Vein endothelial cell (primary cell): Measurements from ENCODE around the gene FIBCD1. TPM values are rescaled to one million over a fixed set of nuclear protein-coding genes. Genes with fewer than 3 reads are reported as not detected.

Experiments
- total RNA-seq: library from RNA; depleted of rRNA; stranded (reverse); fragments of >200 nt; gene quantifications from 2 replicates; pipeline ENCODE4 v1.2.3, GENCODE V29; 2012

FIBCD1 gene, protein sequence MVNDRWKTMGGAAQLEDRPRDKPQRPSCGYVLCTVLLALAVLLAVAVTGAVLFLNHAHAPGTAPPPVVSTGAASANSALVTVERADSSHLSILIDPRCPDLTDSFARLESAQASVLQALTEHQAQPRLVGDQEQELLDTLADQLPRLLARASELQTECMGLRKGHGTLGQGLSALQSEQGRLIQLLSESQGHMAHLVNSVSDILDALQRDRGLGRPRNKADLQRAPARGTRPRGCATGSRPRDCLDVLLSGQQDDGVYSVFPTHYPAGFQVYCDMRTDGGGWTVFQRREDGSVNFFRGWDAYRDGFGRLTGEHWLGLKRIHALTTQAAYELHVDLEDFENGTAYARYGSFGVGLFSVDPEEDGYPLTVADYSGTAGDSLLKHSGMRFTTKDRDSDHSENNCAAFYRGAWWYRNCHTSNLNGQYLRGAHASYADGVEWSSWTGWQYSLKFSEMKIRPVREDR
- total RNA-seq: 0.29 TPM in 1 of 2 replicates, not detected in the other

DNA sequence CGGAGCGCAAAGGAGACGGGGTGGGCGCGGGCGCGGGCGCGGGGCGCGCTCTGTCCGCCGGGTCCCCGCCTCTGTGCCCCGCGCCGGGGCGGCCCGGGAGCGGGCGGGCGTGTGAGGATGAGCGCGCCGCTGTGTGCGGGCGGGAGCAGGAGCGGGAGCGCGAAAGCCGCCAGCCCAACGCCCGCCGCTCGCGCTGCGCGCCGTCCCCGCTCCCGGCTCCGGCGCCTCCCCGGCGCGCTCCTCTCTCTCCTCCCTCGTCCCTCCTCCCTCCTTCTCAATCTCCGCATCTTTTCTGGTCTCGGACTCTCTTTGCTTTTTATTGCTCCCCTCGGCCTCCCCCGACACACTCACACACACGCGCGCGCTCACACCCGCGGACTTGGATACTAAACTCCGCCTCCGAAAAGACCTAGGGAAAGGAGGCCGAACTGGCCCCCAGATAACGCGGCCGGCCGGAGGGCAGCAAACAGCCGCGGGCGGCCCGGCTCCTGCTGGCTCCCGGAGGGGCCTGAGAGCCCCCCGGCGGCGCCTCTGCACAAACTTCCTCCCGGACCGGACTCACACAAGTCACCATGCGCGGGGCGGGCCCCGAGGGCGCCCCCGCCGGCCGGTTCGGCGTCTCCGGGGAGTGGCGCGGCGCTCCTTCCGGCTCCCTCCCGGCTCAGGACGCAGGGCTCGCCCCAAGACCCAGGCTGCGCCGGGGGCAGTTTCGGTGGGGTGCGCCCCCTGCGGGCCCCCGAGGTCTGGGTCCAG is at the start of gene FIBCD1:
TSS of gene FIBCD1 (minus strand) at position 596 of the 753 bp plus-strand sequence. CDS start 640 bp downstream, outside the sequence.

DNA sequence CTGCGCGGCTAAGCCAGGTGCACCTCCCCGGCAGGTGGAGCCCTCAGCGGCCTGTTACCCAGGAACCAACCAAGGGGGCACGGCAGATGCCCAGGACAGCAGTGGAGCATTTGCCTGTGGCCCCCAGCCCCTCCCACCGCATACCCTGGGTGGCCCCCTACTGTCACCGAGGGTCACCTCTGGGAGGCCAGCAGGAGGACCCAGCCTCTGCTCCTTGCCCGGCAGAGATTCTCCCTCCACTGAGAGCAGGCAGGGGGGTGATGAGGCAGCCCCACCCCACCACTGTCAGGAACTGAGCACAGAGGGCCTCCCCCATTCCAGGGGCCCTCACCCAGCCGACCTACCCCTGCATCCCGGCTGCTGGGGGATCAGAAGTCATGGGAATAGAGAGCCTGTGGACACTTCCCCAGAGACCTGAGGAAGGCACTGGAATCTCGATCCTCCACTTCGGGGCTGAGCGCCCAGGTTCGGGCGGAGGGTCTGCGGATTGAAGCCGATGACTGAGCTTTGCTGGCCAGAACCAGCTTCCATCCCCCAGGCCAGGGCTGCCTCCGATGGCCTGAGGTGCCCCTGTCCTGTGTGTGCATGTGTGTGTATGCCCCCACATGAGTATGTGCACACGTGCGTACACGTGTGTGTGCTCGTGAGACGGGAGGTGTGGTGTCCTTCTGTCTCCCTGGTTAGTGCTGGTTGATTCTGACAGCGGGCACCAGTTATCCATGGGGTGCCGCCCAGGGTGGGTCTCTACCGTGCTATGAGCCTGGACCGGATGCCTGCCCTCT is 42.6 kb downstream of the FIBCD1 start, which contains the start of gene QRFP:
TSS of gene QRFP (minus strand) at position 580 of the 782 bp plus-strand sequence. CDS start 2,974 bp downstream, outside the sequence.

Other genes starting within 250 kb of the FIBCD1 start
- gene EXOSC2, start 245.5 kb downstream of the FIBCD1 start, total RNA-seq: 31.4 and 37.4 TPM in 2 replicates
- 97.0 and 112 TPM in 2 replicates for gene ABL1, start 104.0 kb downstream of the FIBCD1 start, total RNA-seq
- gene QRFP, start 42.4 kb downstream of the FIBCD1 start, total RNA-seq: not detected in 2 replicates
- gene LAMC3, start 69.9 kb upstream of the FIBCD1 start, total RNA-seq: under 0.01 and 0.19 TPM in 2 replicates
- 16.0 and 25.6 TPM in 2 replicates for gene AIF1L, start 157.3 kb upstream of the FIBCD1 start, total RNA-seq
- 22.9 and 23.2 TPM in 2 replicates for gene NUP214, start 186.3 kb upstream of the FIBCD1 start, total RNA-seq